HepG2 (cell line): ENCODE results near the gene TMEM143. TPM values are rescaled to one million over a fixed set of nuclear protein-coding genes. Genes with fewer than 3 reads are reported as not detected.

Experiments used
- CBX2 ChIP-seq, 2 experiments: fragments of 200-600 bp in 1 of 2; sonication (generic); formaldehyde crosslinking in 1 of 2; IDR thresholded peaks; 2 replicates each; pipeline versions ENCODE4 v1.7.0 to v1.8.1; 2018 to 2022; ENCODE audit warnings: low read depth in 2 of 2, low read length in 1 of 2, mild to moderate bottlenecking in 1 of 2, missing genetic modification reagents in 1 of 2
- DPF2 ChIP-seq: sonication (generic); formaldehyde crosslinking; IDR thresholded peaks from 2 replicates; pipeline ENCODE4 v1.4.0; 2020; ENCODE audit warnings: mild to moderate bottlenecking, low read depth, missing genetic modification reagents, borderline replicate concordance
- FOXC1 ChIP-seq: sonication (generic); formaldehyde crosslinking; IDR thresholded peaks from 2 replicates; pipeline ENCODE4 v1.8.0; 2022; ENCODE audit warnings: mild to moderate bottlenecking, missing genetic modification reagents, borderline replicate concordance
- IKZF4 ChIP-seq: sonication (generic); formaldehyde crosslinking; IDR thresholded peaks from 2 replicates; pipeline ENCODE4 v1.5.1; 2020; ENCODE audit warnings: borderline replicate concordance, mild to moderate bottlenecking, low read depth, missing genetic modification reagents; ENCODE audit errors: not compliant biosample characterization
- IRF2 ChIP-seq: IDR thresholded peaks from 2 replicates; pipeline ENCODE4 v1.6.1; 2018; ENCODE audit warnings: missing genetic modification reagents, missing compliant biosample characterization
- IRX3 ChIP-seq: sonication (generic); formaldehyde crosslinking; IDR thresholded peaks from 2 replicates; pipeline ENCODE4 v1.8.1; 2023; ENCODE audit warnings: mild to moderate bottlenecking, low read depth, missing genetic modification reagents, borderline replicate concordance
- ISX ChIP-seq: sonication (generic); formaldehyde crosslinking; conservative IDR thresholded peaks from 2 replicates; pipeline ENCODE4 v1.5.0; 2020; ENCODE audit warnings: missing genetic modification reagents
- MTERF4 ChIP-seq: sonication (generic); formaldehyde crosslinking; IDR thresholded peaks from 2 replicates; pipeline ENCODE4 v1.8.0; 2023; ENCODE audit warnings: mild to moderate bottlenecking, missing genetic modification reagents
- PAWR ChIP-seq: sonication (generic); formaldehyde crosslinking; IDR thresholded peaks from 2 replicates; pipeline ENCODE4 v1.4.0; 2020; ENCODE audit warnings: missing genetic modification reagents, mild to moderate bottlenecking, borderline replicate concordance
- SNRNP70 ChIP-seq: fragments of 200-400 bp; formaldehyde crosslinking; IDR thresholded peaks from 2 replicates; pipeline ENCODE4 v1.6.1; 2017; ENCODE audit warnings: mild to moderate bottlenecking, low read depth, low read length, moderate library complexity
- TBX2 ChIP-seq: sonication (generic); formaldehyde crosslinking; IDR thresholded peaks from 2 replicates; pipeline ENCODE4 v1.5.0; 2020; ENCODE audit warnings: missing genetic modification reagents, mild to moderate bottlenecking, borderline replicate concordance
- U2AF1 ChIP-seq: fragments of 200-400 bp; formaldehyde crosslinking; optimal IDR thresholded peaks from 2 replicates; pipeline ENCODE3; 2017; ENCODE audit warnings: mild to moderate bottlenecking, low read depth, low read length
- YEATS2 ChIP-seq: sonication (generic); formaldehyde crosslinking; IDR thresholded peaks from 2 replicates; pipeline ENCODE4 v1.4.0; 2020; ENCODE audit warnings: missing genetic modification reagents, borderline replicate concordance
- ZNF124 ChIP-seq: sonication (generic); formaldehyde crosslinking; IDR thresholded peaks from 2 replicates; pipeline ENCODE4 v1.4.0; 2020; ENCODE audit warnings: missing genetic modification reagents
- ZNF264 ChIP-seq: sonication (generic); formaldehyde crosslinking; IDR thresholded peaks from 2 replicates; pipeline ENCODE4 v1.4.0; 2020; ENCODE audit warnings: missing genetic modification reagents
- ZZZ3 ChIP-seq: sonication (generic); formaldehyde crosslinking; IDR thresholded peaks from 2 replicates; pipeline ENCODE4 v1.4.0; 2020; ENCODE audit warnings: missing genetic modification reagents, mild to moderate bottlenecking, borderline replicate concordance
- polyA plus RNA-seq, 8 experiments: library from polyadenylated mRNA; depleted of rRNA in 3 of 8; stranded (reverse) in 7 of 8; unstranded in 1 of 8; fragments of >200 nt; fragmentation: Illumina TruSeq in 4 of 8; extraction: Trizol in 4 of 8; gene quantifications; 2 replicates each; pipeline versions ENCODE4 v1.2.1 to v1.2.3, GENCODE V29; 2011 to 2016; ENCODE audit warnings: low read depth in 4 of 8, missing spikeins in 1 of 8, mixed read lengths in 1 of 8; ENCODE audit not compliant: insufficient read depth in 1 of 8
- total RNA-seq, 5 experiments: library from RNA; depleted of rRNA; stranded (reverse); fragments of >200 nt; fragmentation: Illumina TruSeq; extraction: Trizol; gene quantifications; 2 replicates each; pipeline ENCODE4 v1.2.3, GENCODE V29; 2016; ENCODE audit warnings: low read depth in 1 of 5
- TF ChIP-seq, protein P1 (sequence below): sonication (generic); formaldehyde crosslinking; IDR thresholded peaks from 2 replicates; pipeline ENCODE4 v1.5.0; 2020; ENCODE audit warnings: mild to moderate bottlenecking, missing genetic modification reagents, borderline replicate concordance

Gene TMEM143
- total and polyA plus RNA-seq, 2 of the 13 experiments (the other 11 are each of a cell fraction or from before 2014, with no cell fraction given): 7.7 to 11.3 TPM

DNA sequence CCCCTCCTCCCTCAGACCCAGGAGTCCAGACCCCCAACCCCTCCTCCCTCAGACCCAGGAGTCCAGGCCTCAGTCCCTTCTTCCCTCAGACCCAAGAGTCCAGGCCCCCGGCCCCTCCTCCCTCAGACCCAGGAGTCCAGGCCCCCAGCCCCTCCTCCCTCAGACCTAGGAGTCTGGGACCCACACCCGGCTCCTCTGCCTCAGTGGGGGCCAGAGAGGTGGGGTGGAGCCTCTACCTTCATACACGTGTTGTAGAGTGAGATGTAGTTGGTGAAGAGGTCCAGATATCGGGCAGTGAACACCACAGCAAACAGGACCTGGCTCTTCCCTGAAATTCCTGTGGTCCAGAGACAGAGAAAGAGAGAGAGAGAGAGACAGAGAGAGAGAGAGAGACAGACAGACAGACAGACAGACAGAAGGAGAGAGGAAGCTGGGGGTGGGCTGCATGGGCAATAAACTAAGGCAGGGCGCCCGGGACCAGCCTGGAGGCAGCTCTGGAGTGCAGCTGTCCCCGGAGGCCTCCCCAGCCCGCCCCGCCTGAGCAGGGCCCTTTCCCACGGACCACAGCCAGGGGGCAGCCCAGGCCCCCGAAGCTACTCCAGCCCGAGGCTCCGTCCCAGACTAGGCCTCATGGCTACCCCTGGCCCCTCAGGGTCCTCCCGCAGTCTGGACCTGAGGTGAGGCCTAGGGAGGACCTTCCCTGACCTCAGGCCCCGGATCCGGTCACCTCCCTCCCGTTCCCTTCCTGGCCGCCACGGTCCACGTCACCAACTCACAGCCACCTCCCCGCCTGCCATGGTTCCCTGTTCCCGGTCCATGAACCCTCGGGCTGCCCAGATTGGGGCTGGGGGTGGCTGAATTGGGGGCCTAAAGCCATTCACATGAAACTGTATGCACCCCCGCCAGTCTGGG is 26.7 kb upstream of the TMEM143 start (continued):
- TF ChIP-seq, protein P1, sequence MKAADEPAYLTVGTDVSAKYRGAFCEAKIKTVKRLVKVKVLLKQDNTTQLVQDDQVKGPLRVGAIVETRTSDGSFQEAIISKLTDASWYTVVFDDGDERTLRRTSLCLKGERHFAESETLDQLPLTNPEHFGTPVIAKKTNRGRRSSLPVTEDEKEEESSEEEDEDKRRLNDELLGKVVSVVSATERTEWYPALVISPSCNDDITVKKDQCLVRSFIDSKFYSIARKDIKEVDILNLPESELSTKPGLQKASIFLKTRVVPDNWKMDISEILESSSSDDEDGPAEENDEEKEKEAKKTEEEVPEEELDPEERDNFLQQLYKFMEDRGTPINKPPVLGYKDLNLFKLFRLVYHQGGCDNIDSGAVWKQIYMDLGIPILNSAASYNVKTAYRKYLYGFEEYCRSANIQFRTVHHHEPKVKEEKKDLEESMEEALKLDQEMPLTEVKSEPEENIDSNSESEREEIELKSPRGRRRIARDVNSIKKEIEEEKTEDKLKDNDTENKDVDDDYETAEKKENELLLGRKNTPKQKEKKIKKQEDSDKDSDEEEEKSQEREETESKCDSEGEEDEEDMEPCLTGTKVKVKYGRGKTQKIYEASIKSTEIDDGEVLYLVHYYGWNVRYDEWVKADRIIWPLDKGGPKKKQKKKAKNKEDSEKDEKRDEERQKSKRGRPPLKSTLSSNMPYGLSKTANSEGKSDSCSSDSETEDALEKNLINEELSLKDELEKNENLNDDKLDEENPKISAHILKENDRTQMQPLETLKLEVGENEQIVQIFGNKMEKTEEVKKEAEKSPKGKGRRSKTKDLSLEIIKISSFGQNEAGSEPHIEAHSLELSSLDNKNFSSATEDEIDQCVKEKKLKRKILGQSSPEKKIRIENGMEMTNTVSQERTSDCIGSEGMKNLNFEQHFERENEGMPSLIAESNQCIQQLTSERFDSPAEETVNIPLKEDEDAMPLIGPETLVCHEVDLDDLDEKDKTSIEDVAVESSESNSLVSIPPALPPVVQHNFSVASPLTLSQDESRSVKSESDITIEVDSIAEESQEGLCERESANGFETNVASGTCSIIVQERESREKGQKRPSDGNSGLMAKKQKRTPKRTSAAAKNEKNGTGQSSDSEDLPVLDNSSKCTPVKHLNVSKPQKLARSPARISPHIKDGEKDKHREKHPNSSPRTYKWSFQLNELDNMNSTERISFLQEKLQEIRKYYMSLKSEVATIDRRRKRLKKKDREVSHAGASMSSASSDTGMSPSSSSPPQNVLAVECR (CRISPR knock-in tag): peak; percentile 76
- TF ChIP-seq ZZZ3: peak; percentile 93; the same call in 1 of the 2 replicates
- TF ChIP-seq TBX2 (CRISPR knock-in tag): 0 out of 2 replicates have a peak, but pooled peaks have one; percentile 14
- TF ChIP-seq PAWR (CRISPR knock-in tag): peak; percentile 91; the same call in 1 of the 2 replicates
- TF ChIP-seq IRF2 (CRISPR knock-in tag): peak; percentile 35; the same call in 1 of the 2 replicates
- TF ChIP-seq SNRNP70: no peak
- TF ChIP-seq ISX: peak; percentile 85
- no peak for TF ChIP-seq CBX2 (IDR thresholded peaks at IDR 0.05; ENCODE audit: low read depth, low read length)
- no peak for TF ChIP-seq CBX2 (CRISPR knock-in tag; IDR thresholded peaks at IDR 0.05; ENCODE audit: low read depth)
- TF ChIP-seq ZNF124: peak; percentile 61; the same call in 1 of the 2 replicates
- TF ChIP-seq U2AF1: no peak
- TF ChIP-seq MTERF4 (CRISPR knock-in tag): no peak
- peak; percentile 56; the same call in 1 of the 2 replicates for TF ChIP-seq ZNF264 (CRISPR knock-in tag)
- peak; percentile 31; the same call in 1 of the 2 replicates for TF ChIP-seq FOXC1 (CRISPR knock-in tag)
- TF ChIP-seq IKZF4: peak; percentile 68
- TF ChIP-seq IRX3 (CRISPR knock-in tag): no peak
- TF ChIP-seq YEATS2: peak; percentile 55; the same call in 1 of the 2 replicates
- no peak for TF ChIP-seq DPF2
